ENCODE results near the gene TBC1D4. TPM values are rescaled to one million over a fixed set of nuclear protein-coding genes. Genes with fewer than 3 reads are reported as not detected.

The TBC1D4 gene
- total RNA-seq, 4 donors from 2014 or later, result 31.0 to 91.3 (median 46.1) TPM

DNA sequence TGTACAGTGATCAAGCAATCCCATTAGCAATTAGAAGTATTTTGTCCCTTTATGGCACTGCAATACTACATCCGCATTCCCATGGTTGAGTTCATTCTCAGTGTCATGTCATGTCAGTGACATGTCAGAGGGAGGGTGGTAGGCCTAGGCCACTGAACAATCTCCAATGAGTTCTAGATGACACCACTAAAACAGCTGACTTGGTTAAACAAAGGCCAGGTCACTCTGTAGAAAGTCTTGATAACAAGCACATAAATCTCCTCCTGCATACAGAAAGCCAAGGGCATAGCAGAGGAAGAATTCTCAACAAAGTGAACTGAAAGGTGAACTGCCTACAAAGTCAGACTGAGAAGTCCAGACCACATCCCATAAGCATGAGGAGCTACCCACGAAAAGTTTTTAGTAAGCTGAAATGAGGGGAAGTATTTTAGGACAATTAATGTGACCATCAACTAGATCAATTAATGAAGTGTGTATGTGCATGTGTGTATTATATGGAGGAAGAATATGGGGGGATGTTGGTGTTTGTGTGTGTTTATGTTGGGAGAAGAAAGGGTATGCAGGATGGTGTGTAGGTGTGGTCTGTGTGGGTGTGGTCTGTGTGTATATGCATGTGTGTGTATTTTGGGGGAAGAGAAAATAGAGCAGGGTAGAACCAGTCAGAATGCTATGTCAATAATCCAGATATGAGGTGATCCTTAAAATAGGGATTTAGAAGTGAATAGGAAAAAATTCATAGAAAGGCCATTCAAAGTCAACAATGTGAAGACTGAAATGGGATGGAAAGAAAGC is 67.7 kb downstream of the TBC1D4 start:
- TF ChIP-seq CTCF (IDR thresholded peaks at IDR 0.05) (no peak), EP300 (IDR thresholded peaks at IDR 0.05; ENCODE audit: low read depth) (no peak), POLR2AphosphoS5 (IDR thresholded peaks at IDR 0.05) (no peak), POLR2A (IDR thresholded peaks at IDR 0.05) (no peak)
- intact Hi-C loops (cut with DNase I; ENCODE audit: low total_unique reads), result no loop called here
- Histone ChIP-seq H3K4me3 (no peak overlapping the region), H3K36me3 (no peaks in the 10 kb centered on the region), H3K27me3 (no peaks in the 10 kb centered on the region), H3K27ac (no peak overlapping the region), H3K4me1 (peaks cover 0 to 13% (median 0%) of the 10 kb centered on the region in 4 donors), H3K9me3 (no peaks in the 10 kb centered on the region)
- no peak for DNase-seq
- in situ Hi-C loops (cut with MboI; ENCODE audit: low pct_ligation_motif_present in 1 of 4, low pct_unique_long_range_greater_than_20kb in 1 of 4, low sequenced_read_pairs in 3 of 4), result no loop called here
- 83% methylated on average over 2 of the region's 2 CpGs; no CpG with 5 or more reads in 1 of the 2 donors for WGBS, 2 donors (ENCODE audit: low coverage in 1 of 2)

- H3K9me3 ChIP-seq, result no peaks in the 10 kb centered on the region
- H3K4me3 ChIP-seq, result no peak overlapping the region
- no peak for TF ChIP-seq CTCF (IDR thresholded peaks at IDR 0.05)
- no peak for TF ChIP-seq POLR2AphosphoS5 (IDR thresholded peaks at IDR 0.05)
- TF ChIP-seq POLR2A (IDR thresholded peaks at IDR 0.05), result no peak
- TF ChIP-seq EP300 (IDR thresholded peaks at IDR 0.05; ENCODE audit: low read depth), result no peak
- in situ Hi-C loops (cut with MboI; ENCODE audit: low pct_ligation_motif_present in 1 of 4, low pct_unique_long_range_greater_than_20kb in 1 of 4, low sequenced_read_pairs in 3 of 4) (no loop called here), intact Hi-C loops (cut with DNase I; ENCODE audit: low total_unique reads) (no loop called here)
- H3K36me3 ChIP-seq, result no peaks in the 10 kb centered on the region
- DNase-seq, result no peak
- WGBS, 2 donors (ENCODE audit: low coverage in 1 of 2), result 84 to 88% methylated on average over 4 of the region's 4 CpGs
- H3K27ac ChIP-seq, result no peak overlapping the region
- no peaks in the 10 kb centered on the region for H3K27me3 ChIP-seq
- H3K4me1 ChIP-seq, result peaks cover 0 to 7% (median 0%) of the 10 kb centered on the region in 4 donors
These were observed 69.9 kb downstream of the TBC1D4 start for GRCh38 chr13:75411924-75412537.

- WGBS, 2 donors (ENCODE audit: low coverage in 1 of 2), result 79 to 100% methylated on average over 1 to 7 of the region's 7 CpGs
- Histone ChIP-seq H3K27ac (no peak overlapping the region), H3K36me3 (no peaks in the 10 kb centered on the region), H3K4me1 (no peaks in the 10 kb centered on the region), H3K9me3 (no peaks in the 10 kb centered on the region), H3K27me3 (no peaks in the 10 kb centered on the region), H3K4me3 (no peak overlapping the region)
- intact Hi-C loops (cut with DNase I; ENCODE audit: low total_unique reads) (no loop called here), in situ Hi-C loops (cut with MboI; ENCODE audit: low pct_ligation_motif_present in 1 of 4, low pct_unique_long_range_greater_than_20kb in 1 of 4, low sequenced_read_pairs in 3 of 4) (no loop called here)
- TF ChIP-seq POLR2AphosphoS5 (IDR thresholded peaks at IDR 0.05) (no peak), EP300 (IDR thresholded peaks at IDR 0.05; ENCODE audit: low read depth) (no peak), CTCF (IDR thresholded peaks at IDR 0.05) (no peak), POLR2A (IDR thresholded peaks at IDR 0.05) (no peak)
- no peak for DNase-seq
These were observed 71.8 kb downstream of the TBC1D4 start for GRCh38 chr13:75410207-75410606.

DNA sequence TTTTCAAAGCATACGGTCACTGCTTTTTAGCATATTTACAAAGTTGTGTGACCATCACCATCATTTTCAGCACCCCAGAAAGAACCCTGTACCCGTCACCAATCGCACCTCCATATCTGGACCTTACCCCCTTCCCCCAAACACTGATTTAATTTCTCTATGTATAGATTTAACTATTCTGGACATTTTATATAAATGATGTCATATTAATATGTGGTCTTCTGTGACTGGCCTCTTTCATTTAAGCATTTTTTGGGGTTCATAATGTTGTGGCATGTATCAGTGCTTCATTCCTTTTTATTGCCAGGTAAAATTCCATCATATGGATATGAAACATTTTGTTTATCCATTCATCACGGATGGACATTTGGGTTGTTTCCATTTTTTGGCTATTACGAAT is 74.0 kb downstream of the TBC1D4 start:
- H3K27me3 ChIP-seq, result no peaks in the 10 kb centered on the region
- in situ Hi-C loops (cut with MboI; ENCODE audit: low pct_ligation_motif_present in 1 of 4, low pct_unique_long_range_greater_than_20kb in 1 of 4, low sequenced_read_pairs in 3 of 4), result no loop called here
- H3K27ac ChIP-seq, result no peak overlapping the region
- H3K36me3 ChIP-seq, result no peaks in the 10 kb centered on the region
- no peak overlapping the region for H3K4me3 ChIP-seq
- no peak for TF ChIP-seq EP300 (IDR thresholded peaks at IDR 0.05; ENCODE audit: low read depth)
- no peak for TF ChIP-seq CTCF (IDR thresholded peaks at IDR 0.05)
- TF ChIP-seq POLR2AphosphoS5 (IDR thresholded peaks at IDR 0.05), result no peak
- TF ChIP-seq POLR2A (IDR thresholded peaks at IDR 0.05), result no peak
- no peak for DNase-seq
- 85 to 95% methylated on average over 5 of the region's 5 CpGs for WGBS, 2 donors (ENCODE audit: low coverage in 1 of 2)
- H3K9me3 ChIP-seq, result no peaks in the 10 kb centered on the region
- intact Hi-C loops (cut with DNase I; ENCODE audit: low total_unique reads), result loop anchor here (5.0 kb wide), 1 partner anchor 836 kb away; no protein-coding TSS in a partner anchor
- H3K4me1 ChIP-seq, result no peaks in the 10 kb centered on the region
